ENCODE results near the gene LMF1.

- TF ChIP-seq NRF1 (IDR thresholded peaks at IDR 0.05; ENCODE audit: low read depth, low read length) (no peak), CREB1 (IDR thresholded peaks at IDR 0.05) (no peak), CEBPB (IDR thresholded peaks at IDR 0.05; ENCODE audit: low read depth, low read length) (no peak), EGR1 (IDR thresholded peaks at IDR 0.05; ENCODE audit: borderline replicate concordance, low read depth, low read length) (no peak), EZH2 (IDR thresholded peaks at IDR 0.05; ENCODE audit: low read depth, low read length, severe bottlenecking) (no peak), CTCF (IDR thresholded peaks at IDR 0.05; ENCODE audit: control extremely low read depth in 1 of 3, insufficient read depth in 1 of 3, low read depth in 1 of 3, low read length in 3 of 3) (no peak), EP300 (IDR thresholded peaks at IDR 0.05; ENCODE audit: borderline replicate concordance in 1 of 2, low read depth in 2 of 2, low read length in 2 of 2) (no peak), TAF1 (IDR thresholded peaks at IDR 0.05; ENCODE audit: low read depth, low read length) (no peak), ATF3 (IDR thresholded peaks at IDR 0.05; ENCODE audit: insufficient read depth, low read depth, low read length) (no peak), SAP30 (IDR thresholded peaks at IDR 0.05; ENCODE audit: insufficient read depth, insufficient replicate concordance, low read length) (no peak), RAD21 (IDR thresholded peaks at IDR 0.05 in 1 of 2, conservative IDR thresholded peaks at IDR 0.05 in 1 of 2; ENCODE audit: low read depth in 2 of 2, low read length in 2 of 2) (no peak), POLR2A (IDR thresholded peaks at IDR 0.05; ENCODE audit: control extremely low read depth in 1 of 2, low read depth in 2 of 2, low read length in 2 of 2) (no peak), JUN (IDR thresholded peaks at IDR 0.05; ENCODE audit: low read depth, low read length) (no peak), HDAC6 (IDR thresholded peaks at IDR 0.05; ENCODE audit: low read depth, low read length) (no peak)
Observed at GRCh38 chr16:946048-946395, 24.8 kb downstream of the LMF1 start.

Data from H1 (cell line).